GM12801 (cell line): ENCODE data around the gene NPAT.

Experiments
- CTCF ChIP-seq: IDR thresholded peaks from one replicate; pipeline ENCODE4 v1.5.1; 2011; ENCODE audit warnings: control low read depth; ENCODE audit not compliant: insufficient read length; ENCODE audit errors: extremely low read depth

The NPAT gene

GRCh38 chr11:108111126-108111525 lies 111.3 kb downstream of the NPAT start:
- no peak for TF ChIP-seq CTCF
